Endothelial cell (in vitro differentiated cells): Measurements from ENCODE around the gene KLK15. TPM values are rescaled to one million over a fixed set of nuclear protein-coding genes. Genes with fewer than 3 reads are reported as not detected.

Source experiments
- DNase-seq: peaks from one replicate; pipeline ENCODE4 v3.0.0; 2021; ENCODE audit warnings: low spot score
- H3K27ac Mint-ChIP-seq: one replicate; pipeline ENCODE4 v1.8.0; 2021; ENCODE audit warnings: mixed read lengths, inconsistent platforms; ENCODE audit not compliant: unreplicated experiment
- H3K27me3 Mint-ChIP-seq: one replicate; pipeline ENCODE4 v1.8.0; 2021; ENCODE audit warnings: mild to moderate bottlenecking, moderate library complexity, mixed read lengths, inconsistent platforms; ENCODE audit not compliant: unreplicated experiment
- H3K36me3 Mint-ChIP-seq: one replicate; pipeline ENCODE4 v1.8.0; 2021; ENCODE audit warnings: mild to moderate bottlenecking, low read depth, mixed read lengths, inconsistent platforms; ENCODE audit not compliant: unreplicated experiment
- H3K4me1 Mint-ChIP-seq: one replicate; pipeline ENCODE4 v1.8.0; 2021; ENCODE audit warnings: mild to moderate bottlenecking, mixed read lengths, inconsistent platforms; ENCODE audit not compliant: unreplicated experiment
- H3K4me3 Mint-ChIP-seq: one replicate; pipeline ENCODE4 v1.8.0; 2021; ENCODE audit warnings: mild to moderate bottlenecking, mixed read lengths, inconsistent platforms; ENCODE audit not compliant: unreplicated experiment
- H3K9me3 Mint-ChIP-seq: one replicate; pipeline ENCODE4 v1.8.0; 2021; ENCODE audit warnings: mixed read lengths, inconsistent platforms; ENCODE audit not compliant: unreplicated experiment
- CTCF ChIP-seq: fragments of 200-600 bp; sonication (generic); IDR thresholded peaks from one replicate; pipeline ENCODE4 v1.5.0; 2021; ENCODE audit warnings: antibody characterized with exemption; ENCODE audit not compliant: unreplicated experiment
- total RNA-seq: library from RNA; stranded (reverse); fragmentation: NEBNext Ultra II Directional; extraction: Animal tissue kit (Norgen Biotek cat#: 25700); gene quantifications from one replicate; pipeline ENCODE4 v1.2.1, GENCODE V29; 2021; ENCODE audit not compliant: unreplicated experiment

Gene KLK15
- total RNA-seq, 1 donor from 2014 or later = not detected

GRCh38 chr19:50796634-50797428 lies 36.5 kb downstream of the KLK15 start:
- TF ChIP-seq CTCF = no peak
- H3K4me3 Mint-ChIP-seq = no peak overlapping the region
- DNase-seq = no peak
- no peaks in the 10 kb centered on the region for H3K4me1 Mint-ChIP-seq
- peaks cover 4% of the 10 kb centered on the region for H3K27me3 Mint-ChIP-seq
- H3K9me3 Mint-ChIP-seq = no peaks in the 10 kb centered on the region
- peak overlapping the region; percentile 30 for H3K27ac Mint-ChIP-seq
- peaks cover 10% of the 10 kb centered on the region for H3K36me3 Mint-ChIP-seq

- DNase-seq = no peak
- TF ChIP-seq CTCF = no peak
- H3K27ac Mint-ChIP-seq = no peak overlapping the region
- peaks cover 11% of the 10 kb centered on the region for H3K36me3 Mint-ChIP-seq
- H3K9me3 Mint-ChIP-seq = peaks cover 1% of the 10 kb centered on the region
- peaks cover 4% of the 10 kb centered on the region for H3K27me3 Mint-ChIP-seq
- H3K4me1 Mint-ChIP-seq = no peaks in the 10 kb centered on the region
- H3K4me3 Mint-ChIP-seq = no peak overlapping the region
Observed at GRCh38 chr19:50796128-50796633, 37.2 kb downstream of the KLK15 start.

- no peak for TF ChIP-seq CTCF
- Mint-ChIP-seq H3K36me3 (peaks cover 12% of the 10 kb centered on the region), H3K27me3 (peaks cover 7% of the 10 kb centered on the region), H3K4me1 (no peaks in the 10 kb centered on the region), H3K9me3 (peaks cover 6% of the 10 kb centered on the region), H3K27ac (no peak overlapping the region), H3K4me3 (no peak overlapping the region)
- no peak for DNase-seq
Observed at GRCh38 chr19:50795664-50796073, 37.7 kb downstream of the KLK15 start.

- TF ChIP-seq CTCF = no peak
- Mint-ChIP-seq H3K4me3 (no peak overlapping the region), H3K27ac (no peak overlapping the region), H3K9me3 (peaks cover 6% of the 10 kb centered on the region), H3K36me3 (peaks cover 9% of the 10 kb centered on the region), H3K4me1 (no peaks in the 10 kb centered on the region), H3K27me3 (peaks cover 7% of the 10 kb centered on the region)
- DNase-seq = no peak
Observed at GRCh38 chr19:50794876-50795663, 38.3 kb downstream of the KLK15 start.
